Measurements from ENCODE around the gene NUP210L.

DNA sequence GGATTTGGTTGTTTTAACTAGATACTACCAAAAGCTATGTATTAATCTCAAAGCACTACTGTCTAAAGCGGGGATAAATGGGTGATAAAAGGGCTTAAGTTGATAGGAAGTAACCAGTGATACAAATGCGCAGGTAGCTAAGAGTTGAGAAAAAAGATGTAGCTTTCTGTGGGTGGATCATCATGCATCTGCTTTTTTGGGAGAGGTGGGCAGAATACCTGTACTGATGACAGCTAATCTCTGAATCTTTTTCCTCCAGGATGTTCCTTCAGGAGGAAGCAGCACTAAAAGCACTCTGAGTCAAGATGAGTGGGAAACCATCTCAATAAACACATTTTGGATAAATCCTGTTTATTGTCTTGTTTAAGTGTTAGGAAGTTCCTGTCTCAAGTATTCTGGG, 163.1 kb downstream of the NUP210L start:
- TF ChIP-seq ZNF175 (tag by site-specific recombination; IDR thresholded peaks at IDR 0.05), result no peak
- TF ChIP-seq, protein P1, sequence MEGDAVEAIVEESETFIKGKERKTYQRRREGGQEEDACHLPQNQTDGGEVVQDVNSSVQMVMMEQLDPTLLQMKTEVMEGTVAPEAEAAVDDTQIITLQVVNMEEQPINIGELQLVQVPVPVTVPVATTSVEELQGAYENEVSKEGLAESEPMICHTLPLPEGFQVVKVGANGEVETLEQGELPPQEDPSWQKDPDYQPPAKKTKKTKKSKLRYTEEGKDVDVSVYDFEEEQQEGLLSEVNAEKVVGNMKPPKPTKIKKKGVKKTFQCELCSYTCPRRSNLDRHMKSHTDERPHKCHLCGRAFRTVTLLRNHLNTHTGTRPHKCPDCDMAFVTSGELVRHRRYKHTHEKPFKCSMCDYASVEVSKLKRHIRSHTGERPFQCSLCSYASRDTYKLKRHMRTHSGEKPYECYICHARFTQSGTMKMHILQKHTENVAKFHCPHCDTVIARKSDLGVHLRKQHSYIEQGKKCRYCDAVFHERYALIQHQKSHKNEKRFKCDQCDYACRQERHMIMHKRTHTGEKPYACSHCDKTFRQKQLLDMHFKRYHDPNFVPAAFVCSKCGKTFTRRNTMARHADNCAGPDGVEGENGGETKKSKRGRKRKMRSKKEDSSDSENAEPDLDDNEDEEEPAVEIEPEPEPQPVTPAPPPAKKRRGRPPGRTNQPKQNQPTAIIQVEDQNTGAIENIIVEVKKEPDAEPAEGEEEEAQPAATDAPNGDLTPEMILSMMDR (tag by site-specific recombination; IDR thresholded peaks at IDR 0.05), result no peak
- TF ChIP-seq, protein P2, sequence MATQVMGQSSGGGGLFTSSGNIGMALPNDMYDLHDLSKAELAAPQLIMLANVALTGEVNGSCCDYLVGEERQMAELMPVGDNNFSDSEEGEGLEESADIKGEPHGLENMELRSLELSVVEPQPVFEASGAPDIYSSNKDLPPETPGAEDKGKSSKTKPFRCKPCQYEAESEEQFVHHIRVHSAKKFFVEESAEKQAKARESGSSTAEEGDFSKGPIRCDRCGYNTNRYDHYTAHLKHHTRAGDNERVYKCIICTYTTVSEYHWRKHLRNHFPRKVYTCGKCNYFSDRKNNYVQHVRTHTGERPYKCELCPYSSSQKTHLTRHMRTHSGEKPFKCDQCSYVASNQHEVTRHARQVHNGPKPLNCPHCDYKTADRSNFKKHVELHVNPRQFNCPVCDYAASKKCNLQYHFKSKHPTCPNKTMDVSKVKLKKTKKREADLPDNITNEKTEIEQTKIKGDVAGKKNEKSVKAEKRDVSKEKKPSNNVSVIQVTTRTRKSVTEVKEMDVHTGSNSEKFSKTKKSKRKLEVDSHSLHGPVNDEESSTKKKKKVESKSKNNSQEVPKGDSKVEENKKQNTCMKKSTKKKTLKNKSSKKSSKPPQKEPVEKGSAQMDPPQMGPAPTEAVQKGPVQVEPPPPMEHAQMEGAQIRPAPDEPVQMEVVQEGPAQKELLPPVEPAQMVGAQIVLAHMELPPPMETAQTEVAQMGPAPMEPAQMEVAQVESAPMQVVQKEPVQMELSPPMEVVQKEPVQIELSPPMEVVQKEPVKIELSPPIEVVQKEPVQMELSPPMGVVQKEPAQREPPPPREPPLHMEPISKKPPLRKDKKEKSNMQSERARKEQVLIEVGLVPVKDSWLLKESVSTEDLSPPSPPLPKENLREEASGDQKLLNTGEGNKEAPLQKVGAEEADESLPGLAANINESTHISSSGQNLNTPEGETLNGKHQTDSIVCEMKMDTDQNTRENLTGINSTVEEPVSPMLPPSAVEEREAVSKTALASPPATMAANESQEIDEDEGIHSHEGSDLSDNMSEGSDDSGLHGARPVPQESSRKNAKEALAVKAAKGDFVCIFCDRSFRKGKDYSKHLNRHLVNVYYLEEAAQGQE (tag by site-specific recombination; IDR thresholded peaks at IDR 0.05), result no peak
- TF ChIP-seq ZNF335 (tag by site-specific recombination; conservative IDR thresholded peaks at IDR 0.05), result no peak
- no peak for TF ChIP-seq ZNF76 (tag by site-specific recombination; IDR thresholded peaks at IDR 0.05; ENCODE audit: borderline replicate concordance, low read depth)
- TF ChIP-seq, protein P3, sequence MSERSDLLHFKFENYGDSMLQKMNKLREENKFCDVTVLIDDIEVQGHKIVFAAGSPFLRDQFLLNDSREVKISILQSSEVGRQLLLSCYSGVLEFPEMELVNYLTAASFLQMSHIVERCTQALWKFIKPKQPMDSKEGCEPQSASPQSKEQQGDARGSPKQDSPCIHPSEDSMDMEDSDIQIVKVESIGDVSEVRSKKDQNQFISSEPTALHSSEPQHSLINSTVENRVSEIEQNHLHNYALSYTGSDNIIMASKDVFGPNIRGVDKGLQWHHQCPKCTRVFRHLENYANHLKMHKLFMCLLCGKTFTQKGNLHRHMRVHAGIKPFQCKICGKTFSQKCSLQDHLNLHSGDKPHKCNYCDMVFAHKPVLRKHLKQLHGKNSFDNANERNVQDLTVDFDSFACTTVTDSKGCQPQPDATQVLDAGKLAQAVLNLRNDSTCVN (tag by site-specific recombination; optimal IDR thresholded peaks at IDR 0.05), result no peak
- no peak for TF ChIP-seq IKZF3 (tag by site-specific recombination; IDR thresholded peaks at IDR 0.05)
